CD4-positive, alpha-beta T cell treated with Interleukin-6 for 4 hours (primary cell): ENCODE results near the gene UBC.
"Not testable (repeated sequence)": the region's sequence is repeated elsewhere in the genome, so short reads cannot be mapped to it uniquely, and the experiment has no call there.

Experiments used
- DNase-seq: peaks from one replicate; pipeline ENCODE4 v3.0.0-alpha.2; 2020; ENCODE audit warnings: mixed read lengths

UBC gene

GRCh38 chr12:124883263-124884130, 31.0 kb downstream of the UBC start:
- DNase-seq, result no peak

GRCh38 chr12:124881123-124881522, 33.3 kb downstream of the UBC start:
- no peak for DNase-seq

DNA sequence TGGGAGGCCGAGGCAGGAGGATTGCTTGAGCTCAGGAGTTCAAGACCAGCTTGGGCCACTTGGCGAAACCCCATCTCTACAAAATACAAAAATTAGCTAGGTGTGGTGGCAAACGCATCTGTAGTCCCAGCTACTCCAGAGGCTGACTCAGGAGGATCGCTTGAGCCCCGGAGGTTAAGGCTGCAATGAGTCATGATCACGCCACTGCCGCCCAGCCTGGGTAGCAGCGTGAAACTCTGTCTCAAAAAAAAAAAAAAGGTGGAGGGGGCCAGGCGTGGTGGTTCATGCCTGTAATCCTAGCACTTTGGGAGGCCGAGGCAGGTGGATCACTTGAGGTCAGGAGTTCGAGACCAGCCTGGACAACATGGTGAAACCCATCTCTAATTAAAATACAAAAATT, 34.1 kb downstream of the UBC start:
- not testable (repeated sequence) for DNase-seq

DNA sequence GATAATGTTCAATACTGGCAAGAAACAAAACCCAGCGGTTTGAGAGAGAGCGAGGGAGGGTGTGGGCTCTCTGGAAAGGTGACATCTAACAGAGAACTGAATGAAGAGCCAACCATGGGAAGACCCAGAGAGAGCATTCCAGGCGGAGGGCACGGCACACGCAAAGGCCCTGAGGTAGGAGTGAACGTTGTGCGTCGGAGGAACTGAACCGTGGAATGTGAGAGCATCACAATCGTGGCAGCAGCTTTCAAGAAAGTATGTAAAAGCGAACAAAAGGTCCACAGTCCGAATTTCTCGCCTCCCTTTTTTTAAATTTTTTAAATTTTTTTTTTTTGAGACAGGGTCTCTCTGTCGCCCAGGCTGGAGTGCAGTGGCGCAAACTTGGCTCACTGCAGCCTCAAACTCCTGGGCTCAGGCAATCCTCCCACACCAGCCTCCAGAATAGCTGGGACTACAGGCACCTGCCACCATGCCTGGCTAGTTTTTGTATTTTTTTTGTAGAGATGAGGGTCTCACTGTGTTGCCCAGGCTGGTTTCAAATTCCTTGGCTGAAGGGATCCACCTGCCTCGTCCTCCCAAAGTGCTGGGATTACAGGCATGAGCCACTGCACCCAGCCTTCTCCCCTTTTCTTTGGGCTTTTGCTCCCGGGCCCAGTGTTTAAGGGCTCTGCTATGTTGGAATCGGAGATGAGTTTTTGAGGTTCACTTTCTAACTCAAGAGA, 35.5 kb downstream of the UBC start:
- DNase-seq, result no peak

GRCh38 chr12:124877423-124877822, 37.0 kb downstream of the UBC start:
- no peak for DNase-seq

DNA sequence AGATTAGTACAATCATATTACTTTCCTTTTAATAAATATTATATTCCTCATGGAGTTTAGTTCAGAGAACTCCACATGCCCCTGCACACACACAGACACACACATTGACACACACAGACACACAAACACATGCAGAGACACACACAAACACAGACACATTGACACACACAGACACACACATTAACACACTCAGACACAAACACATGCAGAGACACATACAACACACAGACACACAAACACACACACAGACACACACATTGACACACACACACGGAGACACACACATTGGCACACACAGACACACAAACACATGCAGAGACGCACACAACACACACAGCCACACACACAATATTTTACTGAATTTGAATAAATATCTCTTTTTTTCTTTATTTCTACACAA, 38.3 kb downstream of the UBC start:
- DNase-seq, result no peak

DNA sequence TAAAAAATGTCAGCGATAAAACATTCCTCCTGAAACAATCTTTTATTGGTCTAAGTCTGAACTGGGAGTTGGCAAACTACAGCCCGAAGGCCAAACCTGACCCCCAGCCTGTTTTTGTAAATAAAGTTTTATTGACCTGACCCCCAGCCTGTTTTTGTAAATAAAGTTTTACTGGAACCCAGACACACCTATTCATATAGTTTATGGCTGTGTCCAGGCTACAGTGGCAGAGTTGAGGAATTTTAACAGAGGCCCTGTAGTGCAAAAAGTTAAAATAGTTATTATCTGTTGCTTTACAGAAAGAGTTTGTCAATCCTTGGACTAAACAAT, 38.7 kb downstream of the UBC start:
- no peak for DNase-seq

DNA sequence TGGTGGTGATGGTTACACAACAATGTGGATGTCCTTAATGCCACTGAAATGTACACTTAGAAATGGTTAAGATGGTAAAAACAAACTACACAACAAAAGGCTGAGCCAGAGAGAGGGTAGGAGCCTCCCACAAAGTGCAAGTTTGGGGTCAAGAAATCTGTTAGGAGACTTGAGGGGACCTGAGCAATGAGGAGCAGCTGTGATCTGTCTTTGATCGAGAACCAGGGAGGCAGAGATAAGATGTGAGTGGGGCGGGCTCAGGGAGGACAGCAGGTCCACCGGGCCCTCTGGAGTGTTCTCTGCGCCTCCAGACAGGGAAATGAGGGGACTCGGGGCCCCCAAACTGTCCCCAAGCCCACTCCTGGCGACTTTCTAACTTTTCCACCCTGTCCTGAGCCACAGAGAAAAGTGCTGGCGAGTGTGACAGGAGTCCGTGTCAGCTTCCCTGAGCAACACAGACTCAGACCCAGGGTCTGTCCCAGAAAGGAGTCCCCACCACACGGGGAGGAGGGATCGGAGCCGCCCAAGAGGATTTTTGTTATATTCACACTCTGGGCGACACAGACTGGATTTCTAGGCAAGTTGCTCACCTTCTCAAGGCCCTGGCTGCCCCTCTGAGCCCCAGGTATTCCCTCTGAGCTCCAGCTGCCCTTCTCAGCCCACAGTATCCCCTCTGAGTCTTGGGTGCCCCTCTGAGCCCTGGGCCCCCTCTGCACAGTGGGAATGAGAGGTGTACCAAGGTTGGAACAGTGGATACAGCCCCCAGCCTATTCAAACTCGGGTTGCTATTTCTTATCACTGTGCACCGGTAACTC, 39.3 kb downstream of the UBC start:
- no peak for DNase-seq

DNA sequence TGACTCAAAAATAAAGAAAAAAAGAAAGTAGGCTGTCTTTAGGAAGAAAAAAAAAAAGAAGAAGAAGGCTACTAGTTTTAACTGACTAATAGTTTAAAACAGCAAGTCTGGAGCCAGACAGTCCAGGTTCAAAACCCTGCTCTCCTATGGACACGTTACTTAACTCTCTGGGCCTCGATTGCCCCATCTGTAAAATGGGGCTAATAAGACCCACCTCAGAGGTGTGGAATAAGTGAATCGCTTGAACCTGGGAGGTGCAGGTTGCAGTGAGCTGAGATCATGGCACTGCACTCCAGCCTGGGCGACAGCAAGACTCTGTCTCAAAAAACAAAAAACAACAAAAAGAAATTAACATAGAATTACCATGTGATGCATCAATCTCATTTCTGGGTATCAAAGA, 40.3 kb downstream of the UBC start:
- no peak for DNase-seq

DNA sequence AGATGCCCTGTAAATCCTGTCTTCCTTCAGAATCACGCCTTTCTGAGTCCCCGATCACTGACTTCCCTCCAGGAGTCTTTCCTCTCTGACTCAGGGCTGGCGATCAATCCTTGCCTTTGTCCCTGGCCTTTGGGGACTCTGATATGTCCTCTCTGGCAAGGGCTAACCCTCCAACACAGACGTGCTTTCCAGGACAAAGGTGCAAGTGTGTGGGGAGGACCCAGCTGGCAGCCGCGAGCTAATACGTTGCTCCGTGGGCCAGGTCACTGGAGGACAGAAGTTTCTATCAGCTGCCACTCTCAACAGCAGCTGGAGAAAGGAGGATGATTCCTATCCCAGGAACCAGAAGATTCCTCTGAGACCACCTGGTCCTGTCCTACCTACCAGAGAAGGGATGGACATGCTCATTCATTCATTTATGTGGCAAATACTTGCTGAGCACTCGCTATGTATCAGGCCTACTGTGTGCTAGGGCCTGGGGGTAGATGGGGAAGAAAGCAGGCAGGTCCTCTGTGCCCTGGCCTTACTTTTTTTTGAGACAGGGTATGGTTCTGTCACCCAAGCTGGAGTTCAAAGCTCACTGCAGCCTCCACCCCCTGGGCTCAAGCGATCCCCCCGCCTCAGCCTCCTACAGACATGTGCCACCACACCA, 42.3 kb downstream of the UBC start:
- DNase-seq, result no peak

- no peak for DNase-seq
Measured at GRCh38 chr12:124871297-124871696, 43.2 kb downstream of the UBC start.

DNA sequence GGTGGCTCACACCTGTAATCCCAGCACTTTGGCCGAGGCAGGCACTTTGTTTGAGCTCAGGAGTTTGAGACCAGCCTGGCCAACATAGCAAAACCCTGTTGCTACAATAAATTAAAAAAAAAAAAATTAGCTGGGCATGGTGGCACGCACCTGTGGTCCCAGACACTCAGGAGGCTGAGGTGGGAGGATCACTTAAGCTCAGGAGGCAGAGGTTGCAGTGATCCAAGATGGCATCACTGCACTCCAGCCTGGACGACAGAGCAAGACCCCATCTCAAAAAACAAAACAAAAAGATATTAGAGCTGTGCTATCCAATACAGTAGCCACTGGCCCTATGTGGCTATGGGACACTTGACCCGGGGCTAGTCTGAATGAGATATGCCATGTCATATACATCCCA, 43.9 kb downstream of the UBC start:
- DNase-seq, result no peak

- DNase-seq, result no peak
Measured at GRCh38 chr12:124869059-124869665, 45.3 kb downstream of the UBC start.

DNA sequence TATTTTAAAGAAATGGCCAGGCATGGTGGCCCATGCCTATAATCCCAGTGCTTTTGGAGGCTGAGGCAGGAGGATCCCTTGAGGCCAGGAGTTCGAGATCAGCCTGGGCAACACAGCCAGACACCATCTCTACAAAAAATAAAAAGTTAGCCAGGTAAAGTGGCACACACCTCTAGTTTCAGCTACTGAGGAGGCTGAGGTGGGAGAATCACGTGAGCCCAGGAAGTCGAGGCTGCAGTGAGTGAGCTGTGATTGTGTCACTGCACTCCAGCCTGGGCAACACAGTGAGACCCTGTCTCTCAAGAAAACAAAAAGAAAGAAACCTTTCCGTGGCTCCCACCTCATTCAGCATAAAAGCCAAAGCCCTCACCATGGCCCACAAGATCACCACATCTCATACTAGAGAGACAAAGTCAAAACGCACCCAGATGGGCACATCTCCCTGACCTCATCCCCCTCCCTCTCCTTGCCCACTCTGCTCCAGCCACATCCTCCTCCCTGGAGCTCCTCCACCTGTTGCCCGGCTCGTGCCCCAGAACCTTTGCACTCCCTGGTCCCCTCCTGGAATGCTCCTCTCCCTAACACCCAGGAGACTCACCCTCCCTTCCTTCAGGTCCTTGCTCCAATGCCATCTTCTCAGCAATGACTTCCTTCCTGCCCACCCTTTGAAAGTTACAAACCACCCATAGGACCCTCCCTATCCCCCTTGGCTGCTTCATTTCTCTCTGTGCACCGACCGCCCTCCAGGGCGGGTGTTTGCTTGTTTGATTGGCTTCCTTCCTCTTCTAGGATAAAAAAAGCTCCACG, 46.0 kb downstream of the UBC start:
- DNase-seq, result no peak

- DNase-seq, result no peak
Measured at GRCh38 chr12:124867401-124867930, 47.0 kb downstream of the UBC start.

GRCh38 chr12:124866883-124867400, 47.5 kb downstream of the UBC start:
- no peak for DNase-seq

GRCh38 chr12:124866195-124866882, 48.1 kb downstream of the UBC start:
- DNase-seq, result no peak

DNA sequence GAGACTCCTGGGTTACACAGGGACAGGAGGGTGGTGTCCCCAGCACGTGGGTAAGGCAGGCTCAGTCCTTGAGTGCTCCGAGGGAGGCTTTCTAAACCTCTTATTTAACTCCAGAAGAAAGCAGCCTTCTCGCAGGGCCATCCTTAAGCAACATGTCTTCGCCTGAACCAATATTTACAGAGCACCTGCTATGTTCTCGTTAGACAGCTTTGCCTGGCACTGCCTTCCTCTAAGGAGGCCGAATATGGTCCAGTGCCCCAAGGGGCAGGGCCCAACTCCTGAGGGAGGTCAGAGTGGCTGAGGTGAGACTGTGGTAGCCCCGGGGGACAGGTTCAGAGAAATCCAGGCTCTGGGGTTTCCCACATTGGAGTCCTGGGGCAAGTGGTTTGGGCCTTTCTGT, 48.7 kb downstream of the UBC start:
- no peak for DNase-seq

DNA sequence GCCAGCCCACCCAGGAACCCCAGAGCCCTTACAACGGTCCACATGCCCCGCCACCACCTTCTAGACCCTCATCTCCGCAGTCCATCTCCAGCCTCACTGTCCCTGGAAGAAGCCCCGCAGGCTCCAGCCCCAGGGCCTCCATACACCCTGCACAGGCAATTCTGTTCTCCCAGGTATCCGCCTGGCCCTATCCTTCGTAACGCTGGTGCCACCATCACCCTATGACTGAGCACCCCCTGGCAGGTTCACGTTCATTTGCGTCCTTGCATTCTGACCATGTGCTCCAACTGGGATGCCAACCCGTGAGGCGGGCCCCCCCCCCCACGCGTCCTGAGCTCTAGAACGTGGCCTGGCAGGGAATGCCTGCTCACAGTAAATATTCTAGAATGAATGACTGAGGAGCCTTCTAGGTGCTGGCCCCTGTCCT, 50.1 kb downstream of the UBC start:
- DNase-seq, result no peak
